GM19193 (cell line): Measurements from ENCODE around the gene LEMD2.

Experiments
- POLR2A ChIP-seq: IDR thresholded peaks from 4 replicates; pipeline ENCODE4 v1.6.1; 2011; ENCODE audit not compliant: insufficient read depth, insufficient read length; ENCODE audit errors: extremely low read depth

Gene LEMD2

DNA sequence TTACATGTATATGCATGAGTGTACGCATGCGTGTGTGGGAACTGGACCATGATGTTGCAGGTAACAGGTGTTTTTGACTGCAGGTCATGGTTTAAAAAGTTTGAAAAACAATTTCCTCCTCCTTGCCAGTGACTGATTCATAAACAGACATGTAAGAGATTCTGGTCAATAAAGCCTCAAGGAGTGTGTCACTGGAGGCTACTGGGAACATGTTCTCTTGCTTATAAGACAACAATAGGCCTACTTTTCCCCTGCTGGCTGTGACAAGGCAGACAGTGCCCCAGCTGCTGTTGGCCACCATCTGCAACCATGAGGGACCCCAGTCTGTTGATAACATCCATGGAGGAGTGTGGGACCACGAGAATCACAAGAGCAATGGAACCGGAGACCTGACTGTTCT lies 12.7 kb downstream of the LEMD2 start:
- TF ChIP-seq POLR2A = no peak

DNA sequence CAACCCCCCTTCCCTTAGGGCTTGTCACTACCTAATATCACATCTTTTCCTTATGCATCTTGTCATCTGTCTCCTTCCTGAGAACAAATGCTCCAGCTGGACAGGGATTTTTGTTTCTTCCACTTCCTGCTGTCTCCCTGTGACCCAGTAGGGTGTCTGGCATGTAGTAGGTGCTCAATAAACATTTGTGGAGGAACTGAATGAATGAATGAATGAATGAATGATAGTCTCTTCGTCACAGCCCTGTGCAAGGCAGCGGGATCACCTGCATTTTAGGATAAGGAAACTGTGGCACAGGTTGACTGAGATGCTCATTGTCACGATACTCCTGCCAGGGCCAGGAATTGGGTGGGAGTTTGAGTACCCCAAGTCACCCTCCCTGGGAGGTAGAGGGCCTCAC lies 14.2 kb downstream of the LEMD2 start:
- no peak for TF ChIP-seq POLR2A

GRCh38 chr6:33772902-33773472 lies 15.9 kb downstream of the LEMD2 start:
- no peak for TF ChIP-seq POLR2A

GRCh38 chr6:33772082-33772830 lies 16.7 kb downstream of the LEMD2 start:
- TF ChIP-seq POLR2A = peak; percentile 3

DNA sequence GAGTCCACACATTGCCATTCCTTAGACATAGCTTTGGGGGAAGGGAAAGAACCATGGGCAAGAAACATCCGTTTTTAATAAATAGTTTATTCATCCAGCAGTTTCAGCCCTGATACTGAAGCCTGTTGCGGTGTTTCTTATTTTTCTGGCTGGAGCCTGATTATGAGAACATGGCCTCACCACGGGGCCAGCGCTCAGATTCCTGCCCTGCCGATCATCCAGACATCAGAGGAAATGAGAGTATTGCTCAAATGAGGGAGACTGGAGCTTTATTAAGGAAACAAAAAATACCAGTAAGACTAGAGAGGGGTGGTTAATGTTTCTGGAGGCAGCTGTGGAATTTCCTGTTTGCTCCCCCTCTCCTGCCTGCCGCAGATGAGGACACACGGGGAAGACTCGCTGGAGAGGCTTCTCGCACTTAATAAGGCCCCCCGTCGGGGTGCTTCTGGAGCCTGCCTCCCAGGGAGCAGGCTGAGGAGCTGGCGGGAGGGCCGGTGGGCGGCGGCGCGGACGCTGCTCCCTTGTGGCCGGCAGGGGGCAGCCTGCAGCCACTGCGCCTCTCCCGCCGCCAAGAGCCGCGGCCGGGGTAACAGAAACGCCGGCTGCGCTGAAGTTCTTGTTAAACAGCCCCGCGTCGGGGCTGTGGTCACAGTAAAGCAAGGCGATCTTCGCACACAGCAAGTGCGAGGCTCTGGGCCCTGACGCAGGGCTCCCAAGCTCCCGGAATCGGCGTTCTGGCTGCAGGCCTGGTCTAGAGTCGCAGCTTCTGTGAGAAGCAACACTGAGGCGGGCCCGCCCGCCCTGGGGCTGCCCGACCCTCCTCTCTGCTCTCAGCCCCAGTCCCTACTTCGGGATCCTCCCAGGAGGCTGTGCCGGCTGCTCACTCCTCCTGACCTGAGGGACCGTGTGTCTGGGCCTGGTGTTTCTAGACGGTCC lies 17.5 kb downstream of the LEMD2 start:
- peak; percentile 28 for TF ChIP-seq POLR2A

DNA sequence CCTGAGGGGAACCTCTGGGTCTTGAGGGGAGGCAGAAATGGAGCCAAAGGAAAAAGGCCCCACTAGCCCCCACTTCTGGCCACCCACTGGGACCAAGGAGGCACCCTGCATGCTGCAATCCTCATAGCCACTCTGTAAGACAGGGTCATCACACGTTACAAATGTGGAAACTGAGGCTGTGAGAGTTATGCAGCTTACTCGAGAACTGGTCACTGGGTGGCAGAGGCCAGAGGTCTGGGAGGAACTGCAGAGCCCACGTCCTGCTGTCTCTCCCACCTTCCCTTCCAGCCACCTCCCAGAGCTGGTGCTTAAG lies 18.1 kb downstream of the LEMD2 start:
- no peak for TF ChIP-seq POLR2A

GRCh38 chr6:33770124-33770832 lies 18.7 kb downstream of the LEMD2 start:
- TF ChIP-seq POLR2A = peak; percentile 20

GRCh38 chr6:33769248-33769821 lies 19.6 kb downstream of the LEMD2 start:
- no peak for TF ChIP-seq POLR2A

- TF ChIP-seq POLR2A = no peak
Measured at GRCh38 chr6:33768644-33769120, 20.2 kb downstream of the LEMD2 start.

DNA sequence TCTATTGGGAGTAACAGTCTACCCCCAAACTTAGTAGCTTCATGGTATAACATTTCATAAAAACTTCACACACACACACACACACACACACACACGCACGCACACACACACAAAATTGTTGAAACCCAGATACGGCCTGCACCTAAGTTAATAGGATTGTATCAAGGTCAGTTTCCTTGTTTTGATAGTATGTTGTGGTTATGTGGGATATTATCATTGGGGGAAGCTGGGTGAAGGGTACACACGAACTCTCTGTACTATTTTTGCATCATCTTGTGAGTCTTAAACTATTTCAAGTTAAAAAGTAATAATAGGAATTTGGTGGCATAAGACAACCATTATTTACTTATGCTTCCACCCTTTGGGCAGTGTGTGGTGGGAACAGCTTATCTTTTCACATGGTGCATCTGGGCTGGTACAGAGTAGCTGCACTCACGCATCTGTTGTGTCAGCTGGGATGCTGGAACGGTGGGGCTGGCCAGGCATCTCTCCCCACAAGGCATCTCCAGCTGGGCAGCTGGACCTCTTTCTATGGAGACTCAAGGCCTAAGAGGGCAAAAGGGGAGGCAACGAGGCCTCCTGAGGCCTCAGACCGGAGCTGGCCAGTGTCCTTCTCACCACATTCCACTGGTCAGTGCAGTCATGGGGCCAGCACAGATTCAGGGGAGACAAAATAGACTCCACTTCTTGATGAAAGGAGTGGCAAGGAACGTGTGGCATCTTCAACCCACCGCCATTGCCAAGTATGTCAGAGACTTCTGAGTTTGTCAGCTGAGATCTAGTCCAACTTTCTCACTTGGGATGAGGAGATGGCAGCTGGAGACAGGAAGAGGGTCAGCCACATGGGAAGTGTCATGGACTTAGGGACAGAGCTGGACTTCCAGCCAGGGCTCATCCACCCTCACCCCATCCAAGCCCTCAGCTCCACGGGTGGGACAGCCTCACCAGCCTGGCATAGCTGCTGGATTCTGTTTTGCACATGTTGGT lies 21.7 kb downstream of the LEMD2 start:
- TF ChIP-seq POLR2A = no peak

GRCh38 chr6:33765368-33765767 lies 23.6 kb downstream of the LEMD2 start:
- no peak for TF ChIP-seq POLR2A

DNA sequence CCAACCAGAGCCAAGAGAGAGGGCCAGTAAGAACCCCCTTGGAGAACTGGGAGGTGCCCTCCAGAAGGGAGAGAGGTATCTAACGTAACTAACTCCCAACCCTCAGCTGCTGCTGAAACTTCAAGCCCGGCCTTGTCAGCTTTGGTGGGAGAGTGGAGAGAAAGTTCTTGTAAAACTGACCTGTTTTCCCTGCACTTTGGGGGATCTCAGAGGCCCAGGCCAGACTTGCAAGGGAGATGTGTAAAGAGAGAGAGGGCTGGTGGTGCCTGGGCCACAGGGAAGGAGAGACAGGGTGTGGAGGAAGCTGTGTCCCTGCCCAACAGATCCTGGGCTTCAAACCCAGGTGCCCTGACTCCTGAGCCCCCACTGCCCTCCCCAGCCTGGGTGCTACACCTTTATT lies 24.9 kb downstream of the LEMD2 start:
- TF ChIP-seq POLR2A = no peak

DNA sequence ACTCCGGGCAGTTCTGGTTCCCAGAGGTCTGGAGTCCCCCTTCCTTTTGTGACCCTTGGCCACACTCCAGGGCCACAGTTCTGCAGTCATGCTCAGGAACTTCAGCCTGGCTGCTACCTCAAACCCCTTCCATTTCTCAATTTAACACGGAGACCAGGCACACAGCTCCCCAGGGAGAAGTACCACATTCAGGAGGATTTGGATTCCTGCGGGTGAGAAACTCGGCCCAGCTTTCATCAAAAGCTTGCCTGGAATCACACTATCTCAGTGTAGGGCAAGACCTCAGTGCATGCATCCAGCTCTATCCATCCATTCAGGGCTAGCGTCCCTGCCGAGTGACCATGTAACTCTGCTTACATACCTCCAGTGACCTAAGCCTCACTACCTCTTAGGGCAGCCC lies 25.4 kb downstream of the LEMD2 start:
- TF ChIP-seq POLR2A = no peak
